H1 (cell line): ENCODE results near the gene PRAMEF12. TPM values are rescaled to one million over a fixed set of nuclear protein-coding genes. Genes with fewer than 3 reads are reported as not detected.

ENCODE experiments used
- CTCF ChIA-PET: fragments of 300-600 bp; sonication (Branson Sonifier 250); formaldehyde crosslinking; loops from one replicate; lab custom pipeline; 2021; ENCODE audit not compliant: partially characterized antibody; lab: Charles Lee
- POLR2A ChIA-PET: fragments of 300-600 bp; sonication (Branson Sonifier 250); formaldehyde crosslinking; loops from one replicate; lab custom pipeline; 2021; ENCODE audit warnings: inconsistent platforms; ENCODE audit not compliant: partially characterized antibody; lab: Charles Lee
- DNase-seq, 2 experiments: peaks; one replicate each; pipeline versions ENCODE4 v3.0.0 to v3.0.0-alpha.2; 2010 to 2022; ENCODE audit warnings: low spot score in 2 of 2, low read depth in 1 of 2, mixed read lengths in 1 of 2
- FAIRE-seq: peaks from 2 replicates; lab custom pipeline; 2011; peaks lifted over from hg19 to GRCh38; lab: Jason Lieb, UNC
- H2AFZ ChIP-seq: 2 replicates; pipeline ENCODE4 v1.8.1; 2012; ENCODE audit warnings: low read length, inconsistent platforms
- H2AK5ac ChIP-seq: 2 replicates; pipeline ENCODE4 v1.6.1; 2013; ENCODE audit warnings: low read depth, low read length
- H2BK120ac ChIP-seq: replicated peaks from 2 replicates; pipeline ENCODE3; 2013; ENCODE audit warnings: low read depth, low read length, inconsistent platforms
- H2BK12ac ChIP-seq: 2 replicates; pipeline ENCODE4 v1.6.1; 2013; ENCODE audit warnings: low read depth, low read length
- H2BK15ac ChIP-seq: 2 replicates; pipeline ENCODE4 v1.6.1; 2013; ENCODE audit warnings: low read length
- H2BK20ac ChIP-seq: 2 replicates; pipeline ENCODE4 v1.6.1; 2013; ENCODE audit warnings: low read length
- H2BK5ac ChIP-seq: 2 replicates; pipeline ENCODE4 v1.6.1; 2013; ENCODE audit warnings: low read depth, low read length
- H3K14ac ChIP-seq: 2 replicates; pipeline ENCODE4 v1.6.1; 2013; ENCODE audit warnings: inconsistent platforms; ENCODE audit not compliant: insufficient read length
- H3K18ac ChIP-seq: 2 replicates; pipeline ENCODE4 v1.6.1; 2013; ENCODE audit warnings: low read length; ENCODE audit errors: extremely low read depth
- H3K23ac ChIP-seq: 2 replicates; pipeline ENCODE4 v1.6.1; 2013; ENCODE audit warnings: inconsistent platforms; ENCODE audit not compliant: insufficient read length
- H3K23me2 ChIP-seq: 2 replicates; pipeline ENCODE4 v1.6.1; 2013; ENCODE audit warnings: low read depth, low read length
- H3K27ac ChIP-seq: 2 replicates; pipeline ENCODE4 v1.6.1; 2011; ENCODE audit warnings: low read depth, low read length, inconsistent platforms
- H3K27me3 ChIP-seq, 4 experiments: replicated peaks in 1 of 4; 1 replicate in 1 of 4; 2 replicates in 3 of 4; pipeline versions ENCODE4 v1.6.1 to v1.8.1; 2011 to 2013; ENCODE audit warnings: low read length in 3 of 4, mild to moderate bottlenecking in 3 of 4, inconsistent platforms in 2 of 4, mixed read lengths in 2 of 4, moderate library complexity in 1 of 4; ENCODE audit not compliant: control insufficient read depth in 3 of 4, insufficient read depth in 3 of 4; ENCODE audit errors: extremely low read depth in 1 of 4
- H3K36me3 ChIP-seq, 4 experiments: 2 replicates each; pipeline versions ENCODE4 v1.6.1 to v1.8.1; 2011 to 2013; ENCODE audit warnings: mild to moderate bottlenecking in 4 of 4, low read length in 3 of 4, moderate library complexity in 2 of 4, control low read depth in 1 of 4, inconsistent platforms in 1 of 4; ENCODE audit not compliant: insufficient read depth in 4 of 4, control insufficient read depth in 2 of 4
- H3K4ac ChIP-seq: replicated peaks from 2 replicates; pipeline ENCODE3; 2013; ENCODE audit warnings: low read length, low read depth, mixed read lengths, inconsistent platforms; ENCODE audit not compliant: insufficient read length
- H3K4me1 ChIP-seq, 4 experiments: replicated peaks in 1 of 4; 1 replicate in 1 of 4; 2 replicates in 3 of 4; pipeline versions ENCODE4 v1.6.1 to v1.8.1; 2011 to 2013; ENCODE audit warnings: low read length in 3 of 4, inconsistent platforms in 2 of 4, mixed read lengths in 1 of 4; ENCODE audit not compliant: insufficient read depth in 4 of 4, control insufficient read depth in 3 of 4
- H3K4me2 ChIP-seq, 2 experiments: 2 replicates each; pipeline versions ENCODE4 v1.6.1 to v1.8.1; 2011 to 2013; ENCODE audit warnings: low read depth in 2 of 2, low read length in 2 of 2, control low read depth in 1 of 2, inconsistent platforms in 1 of 2, mild to moderate bottlenecking in 1 of 2; ENCODE audit not compliant: insufficient read depth in 1 of 2
- H3K4me3 ChIP-seq, 4 experiments: fragments of 200-600, 300-600 bp in 1 of 4; sonication (generic), shearing (Covaris generic), sonication (Bioruptor Twin) in 1 of 4; 2 replicates each; pipeline versions ENCODE4 v1.5.1 to v1.8.1; 2011 to 2016; ENCODE audit warnings: low read length in 4 of 4, low read depth in 3 of 4, control low read depth in 2 of 4, inconsistent platforms in 2 of 4, mild to moderate bottlenecking in 2 of 4, mixed read lengths in 1 of 4, moderate library complexity in 1 of 4; ENCODE audit not compliant: insufficient read depth in 2 of 4; ENCODE audit errors: extremely low read depth in 1 of 4
- H3K56ac ChIP-seq: replicated peaks from 2 replicates; pipeline ENCODE3; 2013; ENCODE audit warnings: low read depth, mild to moderate bottlenecking, mixed read lengths, low read length, inconsistent platforms; ENCODE audit not compliant: insufficient read length
- H3K79me1 ChIP-seq: 2 replicates; pipeline ENCODE4 v1.6.1; 2013; ENCODE audit warnings: low read depth, low read length, control low read depth
- H3K79me2 ChIP-seq, 2 experiments: 2 replicates each; pipeline versions ENCODE4 v1.6.1 to v1.8.1; 2012 to 2013; ENCODE audit warnings: low read length in 2 of 2, mild to moderate bottlenecking in 2 of 2, inconsistent platforms in 1 of 2; ENCODE audit not compliant: insufficient read depth in 2 of 2, control insufficient read depth in 1 of 2
- H3K9ac ChIP-seq, 4 experiments: replicated peaks in 1 of 4; 1 replicate in 1 of 4; 2 replicates in 3 of 4; pipeline versions ENCODE4 v1.6.1 to v1.8.1; 2011 to 2013; ENCODE audit warnings: low read depth in 3 of 4, low read length in 3 of 4, control low read depth in 2 of 4, mild to moderate bottlenecking in 2 of 4, moderate library complexity in 2 of 4, inconsistent platforms in 1 of 4; ENCODE audit errors: extremely low read depth in 1 of 4
- H3K9me3 ChIP-seq, 2 experiments: 2 replicates each; pipeline versions ENCODE4 v1.6.1 to v1.8.1; 2012 to 2013; ENCODE audit warnings: mild to moderate bottlenecking in 2 of 2, moderate library complexity in 2 of 2, control low read depth in 1 of 2, inconsistent platforms in 1 of 2, low read depth in 1 of 2, low read length in 1 of 2, mixed read lengths in 1 of 2; ENCODE audit not compliant: insufficient read depth in 2 of 2
- H4K20me1 ChIP-seq, 2 experiments: replicated peaks in 1 of 2; 2 replicates each; pipeline versions ENCODE3 to v1.8.1; 2011 to 2013; ENCODE audit warnings: inconsistent platforms in 2 of 2, low read length in 2 of 2, mild to moderate bottlenecking in 1 of 2; ENCODE audit not compliant: insufficient read depth in 2 of 2, control insufficient read depth in 1 of 2
- H4K5ac ChIP-seq: 2 replicates; pipeline ENCODE4 v1.6.1; 2013; ENCODE audit warnings: low read length, low read depth, mixed read lengths, inconsistent platforms; ENCODE audit not compliant: insufficient read length
- H4K8ac ChIP-seq: 2 replicates; pipeline ENCODE4 v1.8.0; 2013; ENCODE audit warnings: mild to moderate bottlenecking, moderate library complexity, low read length, inconsistent platforms; ENCODE audit not compliant: insufficient read depth; ENCODE audit errors: extremely low read depth
- H4K91ac ChIP-seq: replicated peaks from 2 replicates; pipeline ENCODE3; 2013; ENCODE audit warnings: low read length, mixed read lengths, inconsistent platforms; ENCODE audit not compliant: insufficient read length
- BACH1 ChIP-seq: IDR thresholded peaks from 2 replicates; pipeline ENCODE4 v1.6.1; 2012; ENCODE audit warnings: low read length, improper control_type of control experiment
- EZH2 ChIP-seq: fragments of 200-600 bp; sonication (generic); IDR thresholded peaks from 2 replicates; pipeline ENCODE4 v1.7.1; 2012; ENCODE audit warnings: low read depth, mild to moderate bottlenecking, moderate library complexity, low read length, inconsistent platforms; ENCODE audit not compliant: severe bottlenecking
- HDAC2 ChIP-seq, 2 experiments: fragments of 300-600 bp in 1 of 2; sonication (generic) in 1 of 2; IDR thresholded peaks; 2 replicates each; pipeline ENCODE4 v1.6.1; 2011 to 2012; ENCODE audit warnings: low read depth in 2 of 2, low read length in 2 of 2, mild to moderate bottlenecking in 2 of 2, moderate library complexity in 2 of 2, borderline replicate concordance in 1 of 2, inconsistent platforms in 1 of 2
- SP1 ChIP-seq: IDR thresholded peaks from 2 replicates; pipeline ENCODE4 v1.6.1; 2011; ENCODE audit warnings: low read depth, low read length
- TBP ChIP-seq: IDR thresholded peaks from 2 replicates; pipeline ENCODE4 v1.6.1; 2011; ENCODE audit warnings: low read depth, low read length, improper control_type of control experiment
- WGBS, 2 experiments: shearing (Covaris generic) in 1 of 2; methylation state at CpG; one replicate each; pipeline versions ENCODE4 v1.1.6 to v1.1.7; 2013 to 2015; ENCODE audit warnings: low lambda C conversion rate in 2 of 2, mixed read lengths in 2 of 2, inconsistent platforms in 1 of 2, low coverage in 1 of 2, missing lambda C conversion rate in 1 of 2; ENCODE audit not compliant: insufficient replicate concordance in 2 of 2, insufficient coverage in 1 of 2, insufficient read length in 1 of 2; ENCODE audit errors: extremely low coverage in 1 of 2, missing lambda C conversion rate in 1 of 2; 5-methylcytosine and 5-hydroxymethylcytosine counted together
- polyA plus RNA-seq, 7 experiments: library from polyadenylated mRNA; depleted of rRNA in 3 of 7; stranded (reverse) in 5 of 7; unstranded in 2 of 7; fragments of >200 nt in 5 of 7; fragments of 200-250 nt in 2 of 7; gene quantifications; 1 replicate in 5 of 7; 2 replicates in 1 of 7; 4 replicates in 1 of 7; pipeline versions ENCODE4 v1.2.1 to v1.2.3, GENCODE V29; 2011 to 2013; ENCODE audit warnings: missing spikeins in 2 of 7, mixed read lengths in 2 of 7
- total RNA-seq: library from RNA; stranded (reverse); fragmentation: NEBNext Ultra II Directional; extraction: Animal tissue kit (Norgen Biotek cat#: 25700); gene quantifications from 2 replicates; pipeline ENCODE4 v1.2.1, GENCODE V29; 2021

PRAMEF12 gene
- total and polyA plus RNA-seq, 2 of the 8 experiments (the other 6 are each of a cell fraction or from before 2014, with no cell fraction given) = not detected

- no peak overlapping the region for H2BK12ac ChIP-seq
- H4K20me1 ChIP-seq = no peaks in the 10 kb centered on the region
- H2AK5ac ChIP-seq = no peak overlapping the region
- no peak overlapping the region for H2AFZ ChIP-seq
- H3K4me3 ChIP-seq = no peak overlapping the region
- FAIRE-seq (no peak), DNase-seq (no peak)
- H3K4ac ChIP-seq = no peak overlapping the region
- H2BK20ac ChIP-seq = no peak overlapping the region
- no peak overlapping the region for H4K5ac ChIP-seq
- no peak overlapping the region for H4K91ac ChIP-seq
- H3K23ac ChIP-seq = no peak overlapping the region
- no peaks in the 10 kb centered on the region for H3K23me2 ChIP-seq
- H4K8ac ChIP-seq = no peak overlapping the region
- H3K56ac ChIP-seq = no peak overlapping the region
- WGBS, 2 experiments = 94% methylated on average over 2 of the region's 2 CpGs; no CpG with 5 or more reads in 1 of the 2 experiments
- no peaks in the 10 kb centered on the region for H3K4me1 ChIP-seq
- no peaks in the 10 kb centered on the region for H3K79me2 ChIP-seq
- H2BK15ac ChIP-seq = no peak overlapping the region
- TF ChIP-seq EZH2 = no peak
- no peak for TF ChIP-seq BACH1
- no peak for TF ChIP-seq SP1
- TF ChIP-seq TBP = no peak
- TF ChIP-seq HDAC2 (IDR thresholded peaks at IDR 0.05; ENCODE audit: borderline replicate concordance in 1 of 2, low read depth in 2 of 2, low read length in 2 of 2) = no peak
- no peak overlapping the region for H2BK5ac ChIP-seq
- no peak overlapping the region for H3K27ac ChIP-seq
- no peak overlapping the region for H3K18ac ChIP-seq
- H2BK120ac ChIP-seq = no peak overlapping the region
- no peak overlapping the region for H3K4me2 ChIP-seq
- POLR2A ChIA-PET = no interaction called here
- H3K9me3 ChIP-seq = 0 out of 4 replicates have a peak, but pooled peaks cover 0 to 2% of the 10 kb centered on the region in 2 experiments
- no peak overlapping the region for H3K14ac ChIP-seq
- no peak overlapping the region for H3K9ac ChIP-seq
- H3K27me3 ChIP-seq = peaks cover 0 to 3% (median 0%) of the 10 kb centered on the region in 4 experiments; a peak in 2 of 7 replicates
- CTCF ChIA-PET = no interaction called here
- H3K79me1 ChIP-seq = no peaks in the 10 kb centered on the region
- H3K36me3 ChIP-seq = no peaks in the 10 kb centered on the region
Observed at GRCh38 chr1:12728391-12728790, 45.1 kb upstream of the PRAMEF12 start.
